ENCODE data around the gene SLC37A4. TPM values are rescaled to one million over a fixed set of nuclear protein-coding genes. Genes with fewer than 3 reads are reported as not detected.

Gene SLC37A4
- total and polyA plus RNA-seq, 2 of the 8 experiments (the other 6 are each of a cell fraction or from before 2014, with no cell fraction given) = 35.1 to 91.9 TPM

DNA sequence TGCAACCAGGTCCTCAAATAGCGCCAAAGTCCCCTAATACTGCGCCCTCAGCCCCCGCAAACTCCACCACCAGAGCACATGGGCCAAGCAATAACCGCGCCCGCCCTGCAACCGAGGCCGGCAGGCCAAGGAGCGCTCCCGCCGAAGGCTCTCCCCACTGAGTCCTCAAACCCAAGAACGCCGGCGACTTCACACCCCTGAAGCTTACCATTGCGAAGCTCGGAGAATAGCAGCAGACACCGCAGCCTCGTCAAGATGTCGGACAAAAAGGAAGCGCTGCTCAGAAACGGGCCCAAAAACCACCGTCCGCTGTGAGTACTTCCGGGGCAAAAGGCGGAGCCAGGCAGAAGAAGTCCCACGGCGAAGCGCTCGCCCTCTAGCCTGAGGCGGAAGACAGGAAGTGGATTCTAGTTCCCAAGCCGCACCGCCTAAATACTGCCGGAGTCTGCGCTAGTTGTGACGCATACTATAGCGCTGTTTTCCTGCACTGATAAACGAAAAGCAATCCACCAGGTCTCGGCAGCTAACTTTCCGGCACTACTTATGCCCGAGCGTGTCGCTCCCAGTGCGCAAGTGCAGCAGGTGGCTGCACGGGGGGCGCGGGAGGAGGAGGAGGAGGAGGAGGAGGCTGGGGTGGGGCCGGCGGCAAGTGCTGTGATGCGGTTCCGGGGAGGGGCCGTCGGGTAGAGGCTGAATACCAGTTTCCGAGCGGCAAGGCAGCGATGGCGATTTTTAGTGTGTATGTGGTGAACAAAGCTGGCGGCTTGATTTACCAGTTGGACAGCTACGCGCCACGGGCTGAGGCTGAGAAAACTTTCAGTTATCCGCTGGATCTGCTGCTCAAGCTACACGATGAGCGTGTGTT is 12.4 kb downstream of the SLC37A4 start, which contains the start of the genes RPS25 and TRAPPC4 (continued):
- TF ChIP-seq BACH1 (IDR thresholded peaks at IDR 0.05; ENCODE audit: low read length) (no peak), SAP30 (IDR thresholded peaks at IDR 0.05; ENCODE audit: insufficient read depth, insufficient replicate concordance, low read length) (peak; percentile 75), BRCA1 (IDR thresholded peaks at IDR 0.05; ENCODE audit: low read depth, low read length) (no peak), CBX8 (IDR thresholded peaks at IDR 0.05; ENCODE audit: borderline replicate concordance, low read depth, low read length) (no peak), CHD2 (IDR thresholded peaks at IDR 0.05; ENCODE audit: low read length) (peak; percentile 83), CBX5 (IDR thresholded peaks at IDR 0.05; ENCODE audit: low read depth, low read length) (no peak), ZNF274 (IDR thresholded peaks at IDR 0.05; ENCODE audit: borderline replicate concordance, extremely low read depth, low read length) (no peak), RNF2 (IDR thresholded peaks at IDR 0.05; ENCODE audit: borderline replicate concordance, low read depth, low read length, missing control alignments, poor library complexity, severe bottlenecking) (no peak), JUND (IDR thresholded peaks at IDR 0.05; ENCODE audit: low read length) (no peak), SIRT6 (IDR thresholded peaks at IDR 0.05; ENCODE audit: low read length) (no peak), HDAC6 (IDR thresholded peaks at IDR 0.05; ENCODE audit: low read depth, low read length) (no peak), SIX5 (IDR thresholded peaks at IDR 0.05; ENCODE audit: low read depth, low read length) (no peak), NANOG (IDR thresholded peaks at IDR 0.05; ENCODE audit: insufficient read depth, low read depth, low read length, poor library complexity, severe bottlenecking) (no peak), SRF (IDR thresholded peaks at IDR 0.05; ENCODE audit: low read depth, low read length) (no peak), FOSL1 (IDR thresholded peaks at IDR 0.05; ENCODE audit: insufficient read depth, low read depth, low read length) (no peak), GTF2F1 (IDR thresholded peaks at IDR 0.05; ENCODE audit: borderline replicate concordance, low read depth, low read length) (peak; percentile 36; the same call in 1 of the 2 replicates), SP2 (IDR thresholded peaks at IDR 0.05; ENCODE audit: low read length) (no peak), TAF7 (optimal IDR thresholded peaks at IDR 0.05; ENCODE audit: borderline replicate concordance, low read depth, low read length) (peak; percentile 92), RBBP5 (IDR thresholded peaks at IDR 0.05; ENCODE audit: borderline replicate concordance, low read depth, low read length) (peak; percentile 87; the same call in 1 of the 2 replicates), POLR2A (IDR thresholded peaks at IDR 0.05; ENCODE audit: control extremely low read depth in 1 of 2, low read depth in 2 of 2, low read length in 2 of 2) (peak; percentile 91 to 95), SUZ12 (IDR thresholded peaks at IDR 0.05; ENCODE audit: low read length) (no peak), RFX5 (IDR thresholded peaks at IDR 0.05; ENCODE audit: borderline replicate concordance, low read depth, low read length) (no peak), SIN3A (conservative IDR thresholded peaks at IDR 0.05 in 1 of 2, IDR thresholded peaks at IDR 0.05 in 1 of 2; ENCODE audit: low read depth in 1 of 2, low read length in 2 of 2) (peak; percentile 23 to 90; a peak in 3 of 4 replicates), ASH2L (IDR thresholded peaks at IDR 0.05; ENCODE audit: low read length) (peak; percentile 87), MAFK (IDR thresholded peaks at IDR 0.05; ENCODE audit: low read depth, low read length) (no peak)
